WERI-Rb-1 (cell line): Measurements from ENCODE around the gene MRPS2.

Experiments
- DNase-seq: peaks from one replicate; pipeline ENCODE4 v3.0.0-alpha.2; 2020
- H3K27ac ChIP-seq: fragments of 250-450 bp; sonication (Bioruptor Pico); 2 replicates; pipeline ENCODE4 v1.5.1; 2020; ENCODE audit warnings: mild to moderate bottlenecking, moderate library complexity
- H3K27me3 ChIP-seq: fragments of 250-450 bp; sonication (Bioruptor Pico); 2 replicates; pipeline ENCODE4 v1.5.1; 2021; ENCODE audit warnings: mild to moderate bottlenecking, low read depth, moderate library complexity; ENCODE audit not compliant: insufficient read depth, severe bottlenecking
- H3K36me3 ChIP-seq: fragments of 250-450 bp; sonication (Bioruptor Pico); 2 replicates; pipeline ENCODE4 v1.5.1; 2020; ENCODE audit warnings: mild to moderate bottlenecking, moderate library complexity
- H3K4me3 ChIP-seq: 2 replicates; pipeline ENCODE4 v1.5.1; 2011; ENCODE audit warnings: low read depth, mild to moderate bottlenecking, control low read depth, low read length
- H3K9me3 ChIP-seq: fragments of 250-450 bp; sonication (Bioruptor Pico); 2 replicates; pipeline ENCODE4 v1.5.1; 2021; ENCODE audit warnings: mild to moderate bottlenecking, moderate library complexity; ENCODE audit not compliant: severe bottlenecking
- TF ChIP-seq, protein P1 (sequence below): IDR thresholded peaks from 2 replicates; pipeline ENCODE4 v1.5.1; 2011; ENCODE audit warnings: low read depth, mild to moderate bottlenecking, control low read depth, inconsistent platforms, low read length

The MRPS2 gene

DNA sequence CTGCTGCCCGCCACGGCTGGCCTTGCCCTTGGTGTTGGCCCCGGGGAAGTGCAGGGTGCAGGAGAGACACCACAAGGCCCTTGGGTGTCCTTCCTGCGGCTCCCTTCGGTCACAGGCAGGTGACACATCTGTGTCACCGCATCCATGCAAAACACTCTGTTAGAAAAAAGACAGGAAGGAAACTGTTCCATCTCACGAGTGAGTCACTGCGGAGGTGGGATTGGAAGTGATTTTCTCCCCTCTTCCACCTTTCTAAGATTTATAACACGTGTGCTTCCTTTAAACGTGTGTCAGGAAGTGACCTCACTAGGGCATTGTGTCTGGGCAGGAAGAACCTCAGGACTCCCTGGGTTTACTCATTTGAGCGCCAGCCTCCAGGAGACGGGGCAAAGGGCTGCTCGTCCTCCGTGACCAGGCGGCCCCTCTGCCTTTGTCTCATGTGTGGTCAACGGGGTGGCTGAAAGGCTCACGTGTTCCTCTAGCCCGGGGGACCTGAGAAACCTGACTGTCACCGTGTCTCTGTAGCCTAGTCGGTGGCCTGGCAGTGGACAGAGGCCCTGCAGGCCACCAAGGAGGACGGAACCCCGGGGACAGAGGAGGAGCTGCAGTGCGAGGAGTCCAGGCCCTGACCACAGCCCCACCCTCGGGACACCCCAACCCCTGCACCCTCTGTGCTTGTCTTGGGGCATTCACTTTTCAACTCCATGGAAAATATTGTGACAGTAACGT lies 15.8 kb downstream of the MRPS2 start:
- TF ChIP-seq, protein P1, sequence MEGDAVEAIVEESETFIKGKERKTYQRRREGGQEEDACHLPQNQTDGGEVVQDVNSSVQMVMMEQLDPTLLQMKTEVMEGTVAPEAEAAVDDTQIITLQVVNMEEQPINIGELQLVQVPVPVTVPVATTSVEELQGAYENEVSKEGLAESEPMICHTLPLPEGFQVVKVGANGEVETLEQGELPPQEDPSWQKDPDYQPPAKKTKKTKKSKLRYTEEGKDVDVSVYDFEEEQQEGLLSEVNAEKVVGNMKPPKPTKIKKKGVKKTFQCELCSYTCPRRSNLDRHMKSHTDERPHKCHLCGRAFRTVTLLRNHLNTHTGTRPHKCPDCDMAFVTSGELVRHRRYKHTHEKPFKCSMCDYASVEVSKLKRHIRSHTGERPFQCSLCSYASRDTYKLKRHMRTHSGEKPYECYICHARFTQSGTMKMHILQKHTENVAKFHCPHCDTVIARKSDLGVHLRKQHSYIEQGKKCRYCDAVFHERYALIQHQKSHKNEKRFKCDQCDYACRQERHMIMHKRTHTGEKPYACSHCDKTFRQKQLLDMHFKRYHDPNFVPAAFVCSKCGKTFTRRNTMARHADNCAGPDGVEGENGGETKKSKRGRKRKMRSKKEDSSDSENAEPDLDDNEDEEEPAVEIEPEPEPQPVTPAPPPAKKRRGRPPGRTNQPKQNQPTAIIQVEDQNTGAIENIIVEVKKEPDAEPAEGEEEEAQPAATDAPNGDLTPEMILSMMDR = no peak
- H3K27ac ChIP-seq = no peak overlapping the region
- H3K36me3 ChIP-seq = no peaks in the 10 kb centered on the region
- no peaks in the 10 kb centered on the region for H3K9me3 ChIP-seq
- no peaks in the 10 kb centered on the region for H3K27me3 ChIP-seq
- H3K4me3 ChIP-seq = no peak overlapping the region
- no peak for DNase-seq

DNA sequence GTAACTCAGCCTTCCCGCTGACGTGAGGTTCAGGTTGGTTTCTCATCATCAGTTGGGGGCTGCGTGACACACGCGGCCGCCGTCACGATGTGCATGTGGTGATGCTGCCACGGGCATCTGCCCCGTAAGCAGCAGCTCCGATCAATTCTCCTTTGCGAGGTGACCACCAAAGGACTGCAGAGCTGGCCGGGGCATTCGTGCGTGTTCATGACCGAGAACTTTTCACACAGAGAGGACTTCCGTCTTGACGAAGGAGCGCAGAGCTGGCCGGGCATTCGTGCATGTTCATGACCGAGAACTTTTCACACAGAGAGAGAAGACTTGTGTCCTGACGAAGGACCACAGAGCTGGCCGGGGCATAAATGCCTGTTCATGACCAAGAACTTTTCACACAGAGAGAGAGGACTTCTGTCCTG lies 16.9 kb downstream of the MRPS2 start:
- no peaks in the 10 kb centered on the region for H3K27me3 ChIP-seq
- no peak for DNase-seq
- H3K9me3 ChIP-seq = no peaks in the 10 kb centered on the region
- no peak overlapping the region for H3K4me3 ChIP-seq
- no peak overlapping the region for H3K27ac ChIP-seq
- H3K36me3 ChIP-seq = no peaks in the 10 kb centered on the region
- TF ChIP-seq, protein P1 = no peak

DNA sequence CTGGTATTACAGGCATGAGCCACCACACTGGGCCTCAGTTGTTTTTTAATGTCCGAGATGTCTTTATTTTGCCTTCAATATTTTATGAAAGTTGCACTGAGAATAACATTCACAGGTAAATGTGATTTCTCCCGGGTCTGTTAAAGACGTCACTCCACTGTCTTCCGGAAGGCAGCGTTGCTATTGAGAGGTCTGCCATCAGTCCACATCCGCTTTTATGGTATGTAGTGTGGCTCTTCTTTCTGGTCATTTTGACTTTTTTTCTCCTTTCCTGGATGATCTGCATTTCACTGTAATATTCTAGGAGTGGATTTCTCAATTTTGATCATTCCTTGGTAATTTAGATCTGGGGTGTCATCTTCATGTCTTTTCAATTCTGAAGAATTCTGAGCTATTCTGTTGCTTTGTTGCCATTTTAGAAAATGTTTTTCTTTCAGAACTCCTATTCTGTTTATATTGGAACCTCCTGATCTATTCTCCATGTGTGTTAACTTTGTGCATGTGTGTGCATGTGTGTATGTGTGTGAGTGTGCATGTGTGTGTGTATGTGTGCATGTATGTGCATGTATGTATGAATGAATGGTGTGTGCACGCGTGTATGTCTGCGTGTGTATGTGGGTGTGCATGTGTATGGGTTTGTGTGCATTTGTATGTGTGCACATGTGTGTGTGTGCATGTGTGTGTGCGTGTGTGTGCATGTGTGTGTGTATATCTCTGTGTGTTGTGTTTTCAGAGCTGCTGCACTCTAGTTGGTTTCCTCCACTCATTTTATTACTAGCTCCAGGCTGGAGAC lies 18.9 kb downstream of the MRPS2 start:
- Histone ChIP-seq H3K27ac (no peak overlapping the region), H3K27me3 (no peaks in the 10 kb centered on the region), H3K36me3 (no peaks in the 10 kb centered on the region), H3K4me3 (no peak overlapping the region), H3K9me3 (no peaks in the 10 kb centered on the region)
- TF ChIP-seq, protein P1 = no peak
- no peak for DNase-seq

DNA sequence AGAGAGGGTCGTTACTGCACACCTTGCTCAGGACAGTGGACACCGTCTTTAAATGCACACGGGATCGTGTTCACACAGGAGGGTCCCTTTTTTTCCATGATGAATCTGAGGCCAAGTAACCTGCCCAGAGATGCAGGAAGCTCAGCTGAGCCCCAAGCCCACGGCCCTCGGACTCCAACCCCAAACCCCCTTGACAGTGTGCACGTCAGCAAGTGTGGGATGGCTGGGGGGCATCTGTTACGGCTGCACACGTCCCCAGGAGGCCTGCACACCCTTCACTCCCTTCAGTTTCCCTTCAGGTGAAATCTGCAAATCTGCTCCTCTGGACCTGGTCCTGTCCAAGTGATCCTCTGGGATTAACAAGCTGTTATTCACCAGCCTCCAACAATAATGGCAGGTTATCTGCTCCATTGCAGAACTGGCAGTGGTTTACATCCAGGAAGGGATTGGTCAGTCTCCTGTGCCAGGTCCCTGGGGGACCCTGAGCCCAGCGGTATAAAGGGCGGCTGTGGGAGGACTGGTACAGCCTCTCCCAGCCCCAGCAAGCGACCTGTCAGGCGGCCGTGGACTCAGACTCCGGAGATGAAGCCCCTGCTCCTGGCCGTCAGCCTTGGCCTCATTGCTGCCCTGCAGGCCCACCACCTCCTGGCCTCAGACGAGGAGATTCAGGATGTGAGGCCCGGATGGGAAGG lies 20.6 kb downstream of the MRPS2 start, which contains the start of gene LCN1:
LCN1 (plus strand) TSS at position 525 of the 692 bp plus-strand sequence; CDS start at position 583, 58 bp downstream.
- TF ChIP-seq, protein P1 = no peak
- no peaks in the 10 kb centered on the region for H3K36me3 ChIP-seq
- H3K27ac ChIP-seq = no peak within 1 kb of the TSS
- no peak within 1 kb of the TSS for H3K4me3 ChIP-seq
- H3K27me3 ChIP-seq = no peaks in the 10 kb centered on the region
- no peaks in the 10 kb centered on the region for H3K9me3 ChIP-seq
- no peak for DNase-seq

DNA sequence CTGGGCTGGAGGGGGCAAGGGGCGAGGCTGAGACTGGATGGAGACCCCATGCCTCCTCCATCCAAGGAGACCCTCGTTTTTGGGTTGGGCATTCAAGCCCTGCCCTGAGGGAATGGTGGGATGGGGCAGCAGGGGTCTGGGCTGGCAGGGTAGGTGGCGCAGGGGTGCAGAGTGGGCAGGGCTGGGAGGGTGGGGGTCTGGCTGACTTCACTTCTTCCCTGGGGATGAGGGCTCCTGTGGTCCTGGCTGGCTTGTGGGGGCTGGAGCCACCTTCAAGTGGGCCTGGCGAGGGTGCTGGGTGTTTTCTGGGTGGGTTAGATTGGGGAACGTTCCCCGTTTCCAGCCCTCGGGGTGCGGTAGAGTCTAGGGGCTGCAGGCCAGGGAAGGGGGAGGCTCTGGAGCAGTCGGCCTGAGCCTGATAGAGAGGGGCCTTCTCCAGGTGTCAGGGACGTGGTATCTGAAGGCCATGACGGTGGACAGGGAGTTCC lies 21.2 kb downstream of the MRPS2 start:
- TF ChIP-seq, protein P1 = no peak
- Histone ChIP-seq H3K9me3 (no peaks in the 10 kb centered on the region), H3K27me3 (no peaks in the 10 kb centered on the region), H3K27ac (no peak overlapping the region), H3K36me3 (no peaks in the 10 kb centered on the region), H3K4me3 (no peak overlapping the region)
- no peak for DNase-seq
